Gastroesophageal sphincter (tissue), 4 donors: ENCODE measurements around the gene ZNF697. TPM values are rescaled to one million over a fixed set of nuclear protein-coding genes. Genes with fewer than 3 reads are reported as not detected.

Experiments
- ATAC-seq: fragments of 150-250 bp; one replicate; pipeline ENCODE4 v1.9.1; 2016; ENCODE audit warnings: mild to moderate bottlenecking, moderate library complexity
- H3K27ac ChIP-seq, 4 donors: fragments of 200-600 bp; sonication (generic) in 3 of 4; 1 replicate in 3 of 4; 2 replicates in 1 of 4; pipeline ENCODE4 v1.5.1; 2016 to 2019
- H3K27me3 ChIP-seq: fragments of 200-600 bp; sonication (generic); one replicate; pipeline ENCODE4 v1.5.1; 2019
- H3K36me3 ChIP-seq, 2 donors: fragments of 200-600 bp; sonication (generic); one replicate each; pipeline ENCODE4 v1.5.1; 2019; ENCODE audit warnings: control low read depth in 1 of 2
- H3K4me1 ChIP-seq, 3 donors: fragments of 200-600 bp; sonication (generic); 1 replicate in 2 of 3; 2 replicates in 1 of 3; pipeline ENCODE4 v1.5.1; 2016 to 2019; ENCODE audit warnings: control low read depth in 2 of 3
- H3K4me3 ChIP-seq, 2 donors: fragments of 200-600 bp; sonication (generic); one replicate each; pipeline ENCODE4 v1.5.1; 2019; ENCODE audit warnings: mild to moderate bottlenecking in 1 of 2, moderate library complexity in 1 of 2
- H3K9me3 ChIP-seq, 3 donors: fragments of 200-600 bp; sonication (generic); one replicate each; pipeline ENCODE4 v1.5.1; 2017 to 2019; ENCODE audit warnings: control low read depth in 2 of 3
- CTCF ChIP-seq, 4 experiments: fragments of 200-600 bp in 2 of 4; fragments of 450-650 bp in 2 of 4; sonication (generic) in 1 of 4; IDR thresholded peaks; one replicate each; pipeline ENCODE4 v1.5.1; 2017 to 2019; ENCODE audit warnings: antibody characterized with exemption in 4 of 4, mild to moderate bottlenecking in 2 of 4, moderate library complexity in 2 of 4
- EP300 ChIP-seq: sonication (generic); formaldehyde crosslinking; IDR thresholded peaks from one replicate; pipeline ENCODE4 v1.6.1; 2017; ENCODE audit warnings: antibody characterized with exemption, mild to moderate bottlenecking
- POLR2A ChIP-seq, 2 donors: fragments of 450-650 bp; IDR thresholded peaks; one replicate each; pipeline ENCODE4 v1.6.1; 2017; ENCODE audit warnings: antibody characterized with exemption in 2 of 2, mild to moderate bottlenecking in 2 of 2, moderate library complexity in 1 of 2
- POLR2AphosphoS5 ChIP-seq: sonication (generic); formaldehyde crosslinking; IDR thresholded peaks from one replicate; pipeline ENCODE4 v1.6.1; 2017; ENCODE audit warnings: antibody characterized with exemption
- WGBS, 2 donors: methylation state at CpG; one replicate each; pipeline ENCODE4 v1.1.5; 2018; ENCODE audit warnings: low coverage in 1 of 2; 5-methylcytosine and 5-hydroxymethylcytosine counted together
- total RNA-seq, 4 donors: library from RNA; depleted of rRNA; stranded (reverse); fragments of >200 nt; gene quantifications; one replicate each; pipeline ENCODE4 v1.1.0, GENCODE V29; 2016

Gene ZNF697
- total RNA-seq, 4 donors from 2014 or later, result 2.6 to 5.6 (median 4.6) TPM

GRCh38 chr1:119651641-119652040, 3.6 kb upstream of the ZNF697 start:
- TF ChIP-seq EP300 (no peak), POLR2AphosphoS5 (no peak), POLR2A (IDR thresholded peaks at IDR 0.05) (no peak), CTCF (IDR thresholded peaks at IDR 0.05) (no peak)
- Histone ChIP-seq H3K4me3 (no peak overlapping the region), H3K4me1 (peaks cover 0 to 18% (median 6%) of the 10 kb centered on the region in 3 donors), H3K36me3 (no peaks in the 10 kb centered on the region), H3K9me3 (no peaks in the 10 kb centered on the region), H3K27me3 (peaks cover 6% of the 10 kb centered on the region), H3K27ac (no peak overlapping the region)
- WGBS, 2 donors, result 67 to 100% methylated on average over 1 of the region's 1 CpG
- no peak for ATAC-seq

GRCh38 chr1:119651133-119651532, 3.1 kb upstream of the ZNF697 start:
- H3K27me3 ChIP-seq, result peaks cover 1% of the 10 kb centered on the region
- H3K27ac ChIP-seq, result no peak overlapping the region
- no peak overlapping the region for H3K4me3 ChIP-seq
- TF ChIP-seq POLR2AphosphoS5 (no peak), EP300 (no peak), CTCF (IDR thresholded peaks at IDR 0.05) (no peak), POLR2A (IDR thresholded peaks at IDR 0.05) (no peak)
- ATAC-seq, result no peak
- H3K9me3 ChIP-seq, result no peaks in the 10 kb centered on the region
- whole genome bisulfite sequencing, 2 donors, result 80 to 86% methylated on average over 1 to 2 of the region's 2 CpGs
- peaks cover 0 to 23% (median 6%) of the 10 kb centered on the region in 3 donors for H3K4me1 ChIP-seq
- H3K36me3 ChIP-seq, result no peaks in the 10 kb centered on the region

- WGBS, 2 donors, result 9% methylated on average over 8 to 10 of the region's 10 CpGs
- ATAC-seq, result no peak
Observed at GRCh38 chr1:119648620-119649004, 546 bp upstream of the ZNF697 start.

GRCh38 chr1:119647228-119647733, 785 bp downstream of the ZNF697 start:
- H3K27me3 ChIP-seq, result no peaks in the 10 kb centered on the region
- peak; percentile 1 for ATAC-seq
- no peaks in the 10 kb centered on the region for H3K36me3 ChIP-seq
- peak overlapping the region; percentile 65 to 86 for H3K4me3 ChIP-seq
- peaks cover 0 to 36% (median 6%) of the 10 kb centered on the region in 3 donors for H3K4me1 ChIP-seq
- TF ChIP-seq CTCF (IDR thresholded peaks at IDR 0.05) (no peak), POLR2AphosphoS5 (no peak), POLR2A (IDR thresholded peaks at IDR 0.05) (no peak), EP300 (no peak)
- no peaks in the 10 kb centered on the region for H3K9me3 ChIP-seq
- peak overlapping the region in 3 of 4 donors; percentile 85 to 95 (median 93) for H3K27ac ChIP-seq
- 2% methylated on average over 6 of the region's 18 CpGs; no CpG with 5 or more reads in 1 of the 2 donors for WGBS, 2 donors

More at GRCh38 chr1:119648620-119649004, 546 bp upstream of the ZNF697 start:
- TF ChIP-seq POLR2A (IDR thresholded peaks at IDR 0.05) (no peak), EP300 (no peak), POLR2AphosphoS5 (no peak), CTCF (IDR thresholded peaks at IDR 0.05) (no peak)
- peaks cover 0 to 29% (median 6%) of the 10 kb centered on the region in 3 donors for H3K4me1 ChIP-seq
- no peaks in the 10 kb centered on the region for H3K36me3 ChIP-seq
- no peaks in the 10 kb centered on the region for H3K27me3 ChIP-seq
- H3K27ac ChIP-seq, result peak overlapping the region; percentile 49 to 95 (median 89)
- H3K4me3 ChIP-seq, result peak overlapping the region; percentile 65 to 86
- H3K9me3 ChIP-seq, result no peaks in the 10 kb centered on the region

GRCh38 chr1:119646521-119647227, 1.4 kb downstream of the ZNF697 start:
- no peaks in the 10 kb centered on the region for H3K27me3 ChIP-seq
- H3K4me1 ChIP-seq, result peaks cover 0 to 36% (median 6%) of the 10 kb centered on the region in 3 donors
- ATAC-seq, result no peak
- H3K9me3 ChIP-seq, result no peaks in the 10 kb centered on the region
- H3K36me3 ChIP-seq, result no peaks in the 10 kb centered on the region
- peak overlapping the region in 1 of 4 donors; percentile 93 for H3K27ac ChIP-seq
- peak overlapping the region; percentile 65 to 86 for H3K4me3 ChIP-seq
- 54 to 68% methylated on average over 5 to 9 of the region's 15 CpGs for WGBS, 2 donors
- TF ChIP-seq CTCF (IDR thresholded peaks at IDR 0.05), result no peak
- TF ChIP-seq POLR2A (IDR thresholded peaks at IDR 0.05), result no peak
- no peak for TF ChIP-seq EP300
- no peak for TF ChIP-seq POLR2AphosphoS5
